HepG2 (cell line): Measurements from ENCODE around the gene ATG3. TPM values are rescaled to one million over a fixed set of nuclear protein-coding genes. Genes with fewer than 3 reads are reported as not detected.

Experiments used
- ATAC-seq: fragments of 200-7000 bp; cut with Tn5 transposase; 3 replicates; pipeline ENCODE4 v1.9.1; 2020; ENCODE audit warnings: mild to moderate bottlenecking, moderate library complexity
- BruUV-seq: library from RNA; stranded (reverse); fragments of 400-500 nt; replicated peaks from 2 replicates; lab custom pipeline; 2021; lab: Mats Ljungman, UMichigan
- CTCF ChIA-PET: fragments of 300-600 bp; formaldehyde crosslinking; extraction: SDS; loops from one replicate; lab custom pipeline; 2021; ENCODE audit warnings: low total read pairs, inconsistent platforms, low intra/inter-chr PET ratio; lab: Yijun Ruan, JAX
- POLR2A ChIA-PET: fragments of 350-600 bp; sonication (Branson Sonifier 250); formaldehyde crosslinking; loops from one replicate; lab custom pipeline; 2020; ENCODE audit warnings: antibody characterized with exemption, inconsistent platforms; lab: Yijun Ruan, JAX
- DNase-seq: peaks from one replicate; pipeline ENCODE4 v3.0.0-alpha.2; 2015; ENCODE audit warnings: low spot score
- FAIRE-seq: peaks from 3 replicates; lab custom pipeline; 2011; peaks lifted over from hg19 to GRCh38; lab: Jason Lieb, UNC
- H2AFZ ChIP-seq: one replicate; pipeline ENCODE4 v1.6.1; 2011; ENCODE audit warnings: low read length, inconsistent platforms
- H3K27ac ChIP-seq: fragments of 300-600 bp; 3 replicates; pipeline ENCODE4 v1.8.0; 2011; ENCODE audit warnings: mixed run types, mild to moderate bottlenecking, mixed read lengths, low read length, inconsistent platforms; ENCODE audit not compliant: insufficient read depth; ENCODE audit errors: extremely low read length
- H3K27me3 ChIP-seq, 2 experiments: fragments of 200-600 bp in 1 of 2; 2 replicates in 1 of 2; 3 replicates in 1 of 2; pipeline versions ENCODE4 v1.6.0 to v1.8.0; 2011; ENCODE audit warnings: low read length in 2 of 2, mild to moderate bottlenecking in 2 of 2, moderate library complexity in 2 of 2, inconsistent platforms in 1 of 2; ENCODE audit not compliant: insufficient read depth in 2 of 2, control insufficient read depth in 1 of 2
- H3K36me3 ChIP-seq, 2 experiments: fragments of 200-600 bp in 1 of 2; replicated peaks in 1 of 2; 2 replicates in 1 of 2; 3 replicates in 1 of 2; pipeline versions ENCODE4 v1.5.1 to v1.8.0; 2011; ENCODE audit warnings: low read length in 2 of 2, inconsistent platforms in 1 of 2; ENCODE audit not compliant: insufficient read depth in 2 of 2, control insufficient read depth in 1 of 2
- H3K4me1 ChIP-seq: 2 replicates; pipeline ENCODE4 v1.5.1; 2012; ENCODE audit warnings: low read length, inconsistent platforms; ENCODE audit not compliant: insufficient read depth
- H3K4me2 ChIP-seq: 2 replicates; pipeline ENCODE4 v1.6.0; 2011; ENCODE audit warnings: low read depth, low read length, inconsistent platforms
- H3K4me3 ChIP-seq, 3 experiments: fragments of 200-600 bp in 1 of 3; sonication (generic), shearing (Covaris generic) in 1 of 3; replicated peaks in 1 of 3; 2 replicates each; pipeline ENCODE4 v1.5.1; 2011 to 2016; ENCODE audit warnings: low read length in 3 of 3, inconsistent platforms in 2 of 3, low read depth in 2 of 3, mild to moderate bottlenecking in 2 of 3, control low read depth in 1 of 3, mixed read lengths in 1 of 3; ENCODE audit not compliant: insufficient read depth in 1 of 3
- H3K79me2 ChIP-seq: one replicate; pipeline ENCODE4 v1.6.1; 2011; ENCODE audit warnings: low read length, inconsistent platforms; ENCODE audit not compliant: insufficient read depth
- H3K9ac ChIP-seq: 2 replicates; pipeline ENCODE4 v1.6.0; 2011; ENCODE audit warnings: mild to moderate bottlenecking, low read depth, low read length, inconsistent platforms; ENCODE audit not compliant: insufficient read depth
- H3K9me3 ChIP-seq: 2 replicates; pipeline ENCODE4 v1.5.1; 2012; ENCODE audit warnings: mild to moderate bottlenecking, low read length
- H4K20me1 ChIP-seq: 2 replicates; pipeline ENCODE4 v1.6.0; 2011; ENCODE audit warnings: inconsistent platforms, mild to moderate bottlenecking, low read length, moderate library complexity; ENCODE audit not compliant: insufficient read depth
- ATF1 ChIP-seq: IDR thresholded peaks from 2 replicates; pipeline ENCODE4 v1.6.1; 2016; ENCODE audit warnings: mild to moderate bottlenecking, control low read depth
- HNRNPK ChIP-seq: fragments of 200-400 bp; formaldehyde crosslinking; IDR thresholded peaks from 2 replicates; pipeline ENCODE4 v1.6.1; 2018; ENCODE audit warnings: low read length, low read depth, moderate library complexity, mild to moderate bottlenecking; ENCODE audit not compliant: poor library complexity, severe bottlenecking
- KAT7 ChIP-seq: IDR thresholded peaks from 2 replicates; pipeline ENCODE4 v1.6.1; 2018; ENCODE audit warnings: borderline replicate concordance, missing compliant biosample characterization
- MAFF ChIP-seq: IDR thresholded peaks from 2 replicates; pipeline ENCODE4 v1.6.1; 2011; ENCODE audit warnings: low read depth, low read length, improper control_type of control experiment
- MAFK ChIP-seq, 2 experiments: IDR thresholded peaks in 1 of 2; conservative IDR thresholded peaks in 1 of 2; 2 replicates each; pipeline ENCODE4 v1.6.1; 2011; ENCODE audit warnings: improper control_type of control experiment in 2 of 2, low read length in 2 of 2
- RCOR2 ChIP-seq: IDR thresholded peaks from 2 replicates; pipeline ENCODE4 v1.6.1; 2016; ENCODE audit warnings: missing biosample characterization, missing genetic modification reagents
- TIGD3 ChIP-seq: sonication (generic); formaldehyde crosslinking; IDR thresholded peaks from 2 replicates; pipeline ENCODE4 v1.5.1; 2020; ENCODE audit warnings: mild to moderate bottlenecking, missing genetic modification reagents, borderline replicate concordance
- ZBTB37 ChIP-seq: sonication (generic); formaldehyde crosslinking; IDR thresholded peaks from 2 replicates; pipeline ENCODE4 v1.4.0; 2020; ENCODE audit warnings: mild to moderate bottlenecking, missing genetic modification reagents
- ZMAT3 ChIP-seq: sonication (generic); formaldehyde crosslinking; conservative IDR thresholded peaks from 2 replicates; pipeline ENCODE4 v1.7.0; 2021; ENCODE audit warnings: missing genetic modification reagents
- ZNF574 ChIP-seq: sonication (generic); formaldehyde crosslinking; IDR thresholded peaks from 2 replicates; pipeline ENCODE4 v1.4.0; 2020; ENCODE audit warnings: missing genetic modification reagents
- ZSCAN12 ChIP-seq: sonication (generic); formaldehyde crosslinking; IDR thresholded peaks from 2 replicates; pipeline ENCODE4 v1.9.0; 2021; ENCODE audit warnings: mild to moderate bottlenecking, missing genetic modification reagents
- WGBS: methylation state at CpG from one replicate; pipeline ENCODE4 v1.1.6; 2017; ENCODE audit warnings: low lambda C conversion rate; 5-methylcytosine and 5-hydroxymethylcytosine counted together
- in situ Hi-C: cut with HindIII; loops from 2 replicates; pipeline ENCODE4 v1.10.0; 2017; ENCODE audit warnings: low pct_unique_long_range_greater_than_20kb; ENCODE audit not compliant: extremely low pct_ligation_motif_present
- intact Hi-C: fragments of 100-400 bp; cut with micrococcal nuclease; formaldehyde crosslinking; loops from one replicate; pipeline ENCODE4 v1.10.0; 2022; ENCODE audit not compliant: unreplicated experiment
- polyA plus RNA-seq, 8 experiments: library from polyadenylated mRNA; depleted of rRNA in 3 of 8; stranded (reverse) in 7 of 8; unstranded in 1 of 8; fragments of >200 nt; fragmentation: Illumina TruSeq in 4 of 8; extraction: Trizol in 4 of 8; gene quantifications; 2 replicates each; pipeline versions ENCODE4 v1.2.1 to v1.2.3, GENCODE V29; 2011 to 2016; ENCODE audit warnings: low read depth in 4 of 8, missing spikeins in 1 of 8, mixed read lengths in 1 of 8; ENCODE audit not compliant: insufficient read depth in 1 of 8
- total RNA-seq, 5 experiments: library from RNA; depleted of rRNA; stranded (reverse); fragments of >200 nt; fragmentation: Illumina TruSeq; extraction: Trizol; gene quantifications; 2 replicates each; pipeline ENCODE4 v1.2.3, GENCODE V29; 2016; ENCODE audit warnings: low read depth in 1 of 5
- TF ChIP-seq, protein P1 (sequence below): sonication (generic); formaldehyde crosslinking; IDR thresholded peaks from 2 replicates; pipeline ENCODE4 v1.4.0; 2020; ENCODE audit warnings: missing genetic modification reagents; ENCODE audit errors: not compliant biosample characterization
- TF ChIP-seq, protein P2 (sequence below): IDR thresholded peaks from 2 replicates; pipeline ENCODE4 v1.6.1; 2016

Gene ATG3
- total and polyA plus RNA-seq, 2 of the 13 experiments (the other 11 are each of a cell fraction or from before 2014, with no cell fraction given), result 19.6 to 34.8 TPM

GRCh38 chr3:112583105-112583504, 21.3 kb upstream of the ATG3 start:
- BruUV-seq, result no TSS peak
- Histone ChIP-seq H3K9ac (no peak overlapping the region), H3K4me2 (no peak overlapping the region), H3K4me1 (no peaks in the 10 kb centered on the region), H3K27ac (no peak overlapping the region), H3K9me3 (no peaks in the 10 kb centered on the region), H3K79me2 (no peaks in the 10 kb centered on the region), H3K4me3 (no peak overlapping the region), H3K36me3 (peaks cover 5 to 16% of the 10 kb centered on the region in 2 experiments; a peak in 3 of 5 replicates), H2AFZ (no peak overlapping the region)
- in situ Hi-C loops, result no loop called here
- ATAC-seq (no peak), FAIRE-seq (no peak)
- ChIA-PET POLR2A (no interaction called here), CTCF (no interaction called here)
- WGBS, result 81% methylated on average over 3 of the region's 3 CpGs
- TF ChIP-seq ZSCAN12 (CRISPR knock-in tag) (no peak), ZBTB37 (CRISPR knock-in tag) (no peak), MAFF (peak; percentile 78), ZNF574 (no peak), KAT7 (CRISPR knock-in tag) (no peak), TIGD3 (CRISPR knock-in tag) (no peak), RCOR2 (CRISPR knock-in tag) (no peak), HNRNPK (no peak), MAFK (conservative IDR thresholded peaks at IDR 0.05 in 1 of 2, IDR thresholded peaks at IDR 0.05 in 1 of 2; ENCODE audit: low read length in 2 of 2) (peak; percentile 82 to 90), ZMAT3 (no peak), ATF1 (no peak)
- TF ChIP-seq, protein P1, sequence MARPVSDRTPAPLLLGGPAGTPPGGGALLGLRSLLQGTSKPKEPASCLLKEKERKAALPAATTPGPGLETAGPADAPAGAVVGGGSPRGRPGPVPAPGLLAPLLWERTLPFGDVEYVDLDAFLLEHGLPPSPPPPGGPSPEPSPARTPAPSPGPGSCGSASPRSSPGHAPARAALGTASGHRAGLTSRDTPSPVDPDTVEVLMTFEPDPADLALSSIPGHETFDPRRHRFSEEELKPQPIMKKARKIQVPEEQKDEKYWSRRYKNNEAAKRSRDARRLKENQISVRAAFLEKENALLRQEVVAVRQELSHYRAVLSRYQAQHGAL, result no peak
- TF ChIP-seq, protein P2, sequence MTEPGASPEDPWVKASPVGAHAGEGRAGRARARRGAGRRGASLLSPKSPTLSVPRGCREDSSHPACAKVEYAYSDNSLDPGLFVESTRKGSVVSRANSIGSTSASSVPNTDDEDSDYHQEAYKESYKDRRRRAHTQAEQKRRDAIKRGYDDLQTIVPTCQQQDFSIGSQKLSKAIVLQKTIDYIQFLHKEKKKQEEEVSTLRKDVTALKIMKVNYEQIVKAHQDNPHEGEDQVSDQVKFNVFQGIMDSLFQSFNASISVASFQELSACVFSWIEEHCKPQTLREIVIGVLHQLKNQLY (CRISPR knock-in tag), result no peak
- TF ChIP-seq, all 625 proteins: peak for 2
- Histone ChIP-seq H3K27me3 (no peaks in the 10 kb centered on the region), H4K20me1 (no peaks in the 10 kb centered on the region)
- intact Hi-C loops, result loop anchor here (2.0 kb wide), 1 partner anchor 398 kb away; no protein-coding TSS in a partner anchor
- no peak for DNase-seq
